GM19023 (cell line): ENCODE data around the gene NRM.
"Not testable (repeated sequence)": the region's sequence is repeated elsewhere in the genome, so short reads cannot be mapped to it uniquely, and the experiment has no call there.

ENCODE experiments used
- ATAC-seq: cut with Tn5 transposase; IDR thresholded peaks from one replicate; pipeline ENCODE4 v1.9.1; 2021; ENCODE audit warnings: mild to moderate bottlenecking, moderate library complexity; ENCODE audit not compliant: unreplicated experiment

NRM gene

DNA sequence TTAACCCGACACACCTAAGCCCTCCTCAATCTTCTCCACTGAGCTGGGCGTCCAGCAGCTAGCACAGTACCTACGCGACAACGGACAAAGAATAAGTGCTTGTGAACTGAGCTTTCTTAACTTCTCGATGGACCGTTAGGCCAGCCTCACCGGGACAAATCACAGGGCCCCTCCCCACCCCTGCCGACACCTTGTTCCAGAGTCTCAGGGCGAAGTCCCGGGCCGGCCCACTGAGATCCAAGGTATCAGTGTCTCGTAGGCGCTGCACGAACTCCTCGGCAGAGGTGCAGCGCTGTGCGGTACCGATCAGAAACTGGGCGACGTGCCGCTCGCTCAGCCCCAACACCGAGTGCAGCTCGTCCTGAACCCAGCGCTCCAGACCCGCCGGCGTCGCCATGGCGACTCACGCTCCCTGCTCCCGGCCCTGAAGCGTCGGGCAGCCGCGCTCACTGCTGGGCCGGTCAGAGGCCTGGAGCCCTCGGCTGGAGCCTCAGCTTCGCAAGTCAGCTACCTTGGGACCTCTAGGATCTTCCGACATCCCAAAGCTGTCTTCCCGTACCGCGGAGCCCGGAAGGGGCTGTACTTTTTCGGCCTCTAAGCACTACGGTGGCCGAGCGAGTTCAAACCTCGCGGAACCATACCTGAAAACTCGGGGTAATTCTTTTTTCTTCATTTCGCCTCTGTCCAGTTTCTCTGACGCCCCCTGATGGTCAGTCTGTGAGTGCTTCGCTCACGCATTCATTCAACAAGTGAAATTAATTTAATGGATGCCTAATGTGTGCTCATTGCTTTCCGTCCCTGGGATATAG, 18.1 kb downstream of the NRM start, which contains the start of gene DHX16:
DHX16 (minus strand) TSS at position 562 of the 809 bp plus-strand sequence; CDS start at position 397, 165 bp downstream.
- peak; percentile 56 for ATAC-seq

DNA sequence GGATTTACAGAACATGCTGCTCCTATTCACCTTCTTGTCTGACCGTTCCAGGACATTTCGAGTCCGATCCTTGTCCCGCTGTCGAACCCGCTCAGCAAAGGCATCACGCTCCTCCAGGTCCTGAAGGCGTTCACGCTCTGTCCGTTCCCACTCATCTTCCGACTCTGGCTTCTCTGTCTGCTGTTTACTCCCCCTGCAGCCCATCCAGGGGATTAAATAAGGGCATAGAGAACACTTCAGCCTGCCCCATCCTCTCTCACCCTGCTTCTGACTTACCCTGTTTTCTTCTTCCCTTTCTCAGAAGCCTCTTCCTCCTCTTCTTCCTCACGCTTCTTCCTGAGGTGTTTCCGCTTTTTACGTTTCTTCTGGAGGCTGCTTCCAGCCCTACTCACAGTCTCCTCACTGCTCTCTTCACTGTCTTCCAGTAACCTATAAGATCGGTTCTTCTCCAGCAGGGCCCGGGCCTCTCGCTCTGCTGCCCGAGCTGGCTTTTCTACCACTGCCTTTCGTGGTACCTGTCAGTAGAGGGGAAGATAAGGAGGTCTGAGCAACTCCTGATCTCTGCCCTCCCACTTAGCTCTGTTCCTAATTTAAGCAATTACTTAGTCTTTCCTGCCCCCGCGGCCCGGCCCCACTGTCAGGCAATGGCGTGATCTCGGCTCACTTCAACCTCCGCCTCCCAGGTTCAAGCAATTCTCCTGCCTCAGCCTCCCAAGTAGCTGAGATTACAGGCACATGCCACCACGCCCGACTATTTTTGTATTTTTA, 19.8 kb downstream of the NRM start:
- ATAC-seq = no peak

DNA sequence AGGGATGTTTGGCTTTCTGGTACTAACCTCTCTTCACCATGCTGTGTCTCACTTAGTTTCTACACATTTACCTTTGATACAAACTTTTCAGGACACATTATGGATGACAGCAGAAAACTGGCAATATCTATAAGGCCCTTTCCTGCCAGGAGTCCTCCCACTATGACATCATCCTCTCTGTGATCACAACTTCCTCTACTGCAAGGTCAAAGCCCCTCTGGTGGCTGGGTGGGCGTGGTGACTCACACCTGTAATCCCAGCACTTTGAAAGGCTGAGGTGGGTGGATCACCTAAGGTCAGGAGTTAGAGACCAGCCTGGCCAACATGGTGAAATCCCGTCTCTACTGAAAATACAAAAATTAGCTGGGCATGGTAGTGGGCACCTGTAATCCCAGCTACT, 24.5 kb downstream of the NRM start:
- not testable (repeated sequence) for ATAC-seq

DNA sequence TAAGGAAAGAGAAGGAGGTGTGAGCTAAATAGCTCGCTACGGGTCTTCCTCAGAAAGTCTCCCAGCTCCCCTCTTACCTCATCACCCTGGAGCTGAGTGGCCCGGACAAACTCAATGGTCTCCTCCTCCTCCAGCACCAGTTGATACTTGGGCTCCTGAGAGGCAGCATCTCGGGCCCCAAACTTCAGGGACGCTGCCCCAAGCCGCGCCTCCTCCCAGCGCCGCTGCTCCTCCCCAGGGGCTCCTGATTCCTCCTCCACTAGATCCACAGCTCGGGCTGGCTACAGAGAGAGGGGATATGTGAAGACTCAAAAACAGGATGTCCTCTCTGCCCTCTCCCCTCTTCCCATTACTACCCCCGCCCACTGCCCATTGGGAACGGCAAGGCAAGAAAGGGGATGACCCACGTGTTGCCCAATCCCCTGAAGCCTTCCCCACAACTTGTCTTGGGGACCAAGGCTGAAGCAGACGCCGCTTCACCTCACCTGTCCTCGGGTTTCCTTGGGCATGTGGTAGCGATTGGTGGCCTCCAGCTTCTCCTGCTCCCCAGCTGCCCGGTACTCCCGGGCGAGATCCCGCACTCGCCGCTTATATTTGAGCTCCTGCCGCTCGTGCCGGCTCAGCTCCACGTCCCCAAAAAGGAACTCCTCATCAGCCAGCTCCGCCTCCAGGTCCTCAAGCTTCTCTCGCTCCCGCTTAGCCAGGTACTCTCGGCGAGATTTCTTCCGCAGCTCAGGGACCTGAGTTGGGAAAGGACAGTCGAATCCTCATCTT, 25.6 kb downstream of the NRM start:
- ATAC-seq = no peak

DNA sequence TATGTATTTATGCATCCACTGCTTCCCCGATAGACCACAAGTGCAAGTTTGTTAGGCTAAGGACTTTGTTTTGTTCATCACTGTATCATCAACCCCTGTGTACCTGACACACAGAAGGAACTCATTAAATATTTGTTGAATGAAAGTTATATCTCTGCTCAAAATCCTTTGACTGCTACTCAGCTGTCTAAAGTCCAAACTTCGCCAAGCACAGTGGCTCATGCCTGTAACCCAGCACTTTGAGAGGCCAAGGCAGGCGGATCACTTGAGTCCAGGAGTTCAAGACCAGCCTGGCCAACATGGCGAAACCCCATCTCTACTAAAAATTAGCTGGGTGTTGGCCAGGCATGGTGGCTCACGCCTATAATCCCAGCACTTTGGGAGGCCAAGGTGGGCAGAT, 32.9 kb downstream of the NRM start:
- not testable (repeated sequence) for ATAC-seq

DNA sequence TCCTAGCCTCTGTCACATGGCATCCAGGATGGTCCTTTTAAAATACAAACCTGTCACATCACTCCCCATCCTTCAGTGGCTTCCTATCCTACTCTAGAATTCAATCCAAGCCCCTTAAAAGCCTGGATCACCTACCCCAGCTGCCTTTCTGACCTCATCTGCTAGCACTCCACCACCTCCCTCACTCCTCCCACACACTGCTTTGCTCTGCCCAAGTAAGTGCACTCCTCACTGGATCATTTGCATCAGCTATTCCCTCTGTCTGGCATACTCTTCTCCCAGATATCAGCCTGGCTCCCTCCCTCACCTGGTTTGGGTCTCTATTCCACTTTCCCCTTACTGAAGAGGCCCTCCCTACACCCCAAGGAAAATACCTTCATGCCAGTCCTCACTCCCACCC, 33.3 kb downstream of the NRM start:
- no peak for ATAC-seq

DNA sequence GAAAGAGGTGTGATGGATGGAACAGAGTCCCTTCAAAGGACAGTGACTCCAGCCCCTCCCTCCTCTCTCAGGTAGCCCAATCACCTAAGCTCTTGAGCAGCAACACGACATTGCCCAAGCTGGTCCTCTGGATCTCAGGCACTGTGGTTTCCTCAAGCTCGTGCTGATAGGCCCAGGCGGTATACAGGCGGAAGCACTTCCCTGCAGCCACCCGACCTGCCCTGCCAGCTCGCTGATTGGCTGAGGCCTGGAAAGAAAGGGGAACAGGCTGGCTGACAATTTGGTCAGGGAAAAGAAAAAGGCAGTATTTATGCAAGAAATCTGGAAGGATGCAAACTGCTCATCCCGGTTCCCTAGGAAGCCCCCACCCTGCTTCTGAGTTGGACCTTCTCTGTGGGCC, 34.3 kb downstream of the NRM start:
- no peak for ATAC-seq

DNA sequence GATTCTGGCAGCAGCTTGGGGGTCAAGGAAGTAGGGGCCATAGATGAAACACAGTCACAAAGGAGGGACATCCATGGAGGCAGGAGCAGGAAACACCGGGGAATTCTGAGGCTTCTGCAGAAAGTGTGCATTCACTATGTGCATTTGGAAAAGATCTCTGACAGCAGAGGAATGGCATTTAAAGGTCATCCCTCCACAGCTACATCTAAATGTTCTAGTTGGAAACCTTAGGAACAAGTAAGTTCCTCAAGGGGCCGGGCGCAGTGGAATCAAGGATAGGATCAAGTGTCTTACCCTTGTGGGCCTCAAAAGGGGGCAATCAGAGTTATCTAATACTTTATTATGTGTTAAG, 35.1 kb downstream of the NRM start:
- no peak for ATAC-seq

DNA sequence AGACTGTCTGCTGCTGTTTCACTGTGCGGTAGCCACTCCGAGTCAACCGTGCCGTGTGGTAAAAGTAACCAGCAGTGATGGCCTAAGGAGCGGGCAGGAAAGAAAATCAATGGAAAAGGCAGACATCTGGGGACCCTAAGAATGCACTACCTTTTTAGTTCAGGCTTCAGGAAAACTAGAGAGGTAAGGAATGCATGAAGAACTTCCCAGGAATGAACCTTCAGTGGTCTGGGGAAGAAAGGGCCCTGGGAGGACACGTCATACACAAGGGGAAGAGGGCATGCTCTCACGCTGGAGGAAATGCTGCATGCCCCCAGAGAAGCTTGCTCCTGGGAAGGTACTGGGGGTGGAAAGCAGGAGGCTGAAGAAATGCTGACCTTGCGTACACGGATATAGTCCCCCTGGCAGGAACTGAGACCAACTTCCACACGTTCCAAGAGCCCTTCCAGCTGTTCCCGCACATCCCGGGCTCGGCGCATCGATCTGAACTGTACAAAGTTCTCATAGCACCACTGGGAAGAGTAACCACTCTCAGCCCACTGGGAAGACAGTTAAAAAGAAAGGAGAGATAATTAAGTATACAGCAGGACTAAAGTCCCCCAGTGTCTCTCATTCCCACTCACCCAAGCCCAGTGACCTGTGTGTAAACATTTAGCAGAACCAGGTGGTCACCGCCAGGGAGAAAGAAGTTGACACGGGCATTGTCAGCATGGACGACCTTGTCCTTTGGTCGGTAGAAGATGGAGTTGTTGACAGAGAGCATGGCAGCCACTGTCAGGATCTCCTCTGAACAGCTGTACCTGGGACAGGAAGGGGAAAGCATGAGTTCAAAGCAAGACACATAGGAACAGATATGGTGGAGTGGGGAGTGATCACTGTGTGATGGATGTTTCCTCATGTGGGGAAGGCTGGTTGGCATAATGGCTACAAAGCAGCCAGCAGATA, 35.7 kb downstream of the NRM start:
- ATAC-seq = no peak

DNA sequence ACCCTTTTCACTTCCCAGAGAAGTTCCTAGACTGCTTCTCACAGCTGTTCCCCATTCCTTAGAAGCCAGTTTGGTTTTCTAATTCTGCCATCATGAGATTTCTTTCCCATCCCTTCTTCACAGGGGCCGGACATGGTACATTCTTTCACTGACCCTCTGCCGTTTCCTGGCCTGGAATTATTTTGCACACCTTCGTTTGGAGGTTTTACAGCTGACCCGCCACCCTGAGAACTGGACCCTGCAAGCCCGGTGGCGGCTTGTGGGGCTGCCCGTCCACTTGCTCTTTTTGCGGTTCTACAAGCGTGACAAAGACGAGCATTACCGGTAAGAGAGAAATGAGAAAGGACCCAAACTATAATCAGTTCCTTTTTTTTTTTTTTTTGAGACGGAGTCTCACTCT, 39.6 kb downstream of the NRM start:
- no peak for ATAC-seq

DNA sequence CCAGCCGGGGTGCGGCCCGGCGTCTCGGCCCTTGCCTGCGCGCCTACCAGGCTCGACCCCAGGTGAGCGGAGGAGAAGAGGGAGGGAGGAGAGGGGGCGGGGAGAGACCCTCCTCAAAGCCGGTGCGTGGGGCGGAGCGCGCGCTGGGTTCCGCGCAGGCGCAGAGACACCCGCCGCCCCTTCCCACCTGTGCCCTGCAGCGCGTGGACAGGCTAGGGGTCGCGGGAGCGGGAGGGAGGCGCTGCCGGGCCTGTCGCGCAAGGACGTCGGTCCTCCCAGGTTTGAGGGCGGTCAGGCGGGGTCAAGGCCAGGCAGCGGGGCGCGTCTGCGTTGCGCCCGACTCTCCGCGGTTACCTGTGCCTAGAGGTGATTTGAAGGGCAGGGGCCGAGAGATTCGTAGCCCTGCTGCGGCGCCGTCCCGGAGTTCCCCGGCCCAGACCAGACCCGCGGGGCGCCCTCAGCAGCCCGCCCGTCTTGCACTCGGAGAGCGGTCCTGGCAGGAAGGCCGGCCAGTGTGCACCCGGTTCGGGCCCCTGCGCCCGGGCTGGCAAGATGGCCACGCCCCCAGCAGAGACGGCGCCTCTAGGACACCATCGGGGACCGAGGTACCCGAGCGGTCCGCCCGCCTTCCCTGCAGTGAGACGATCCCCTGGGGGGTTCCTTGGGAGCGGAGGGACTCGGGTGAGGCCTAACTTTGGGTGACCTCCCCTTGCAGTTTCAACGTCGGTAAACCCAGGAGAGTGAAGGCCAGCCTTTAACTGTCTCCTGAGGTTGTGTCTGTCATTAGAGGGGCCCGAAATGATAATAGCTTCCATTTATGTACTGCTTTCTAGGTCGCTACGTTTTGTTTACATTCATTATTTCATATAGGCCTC, 43.3 kb downstream of the NRM start:
- ATAC-seq = peak; percentile 75

DNA sequence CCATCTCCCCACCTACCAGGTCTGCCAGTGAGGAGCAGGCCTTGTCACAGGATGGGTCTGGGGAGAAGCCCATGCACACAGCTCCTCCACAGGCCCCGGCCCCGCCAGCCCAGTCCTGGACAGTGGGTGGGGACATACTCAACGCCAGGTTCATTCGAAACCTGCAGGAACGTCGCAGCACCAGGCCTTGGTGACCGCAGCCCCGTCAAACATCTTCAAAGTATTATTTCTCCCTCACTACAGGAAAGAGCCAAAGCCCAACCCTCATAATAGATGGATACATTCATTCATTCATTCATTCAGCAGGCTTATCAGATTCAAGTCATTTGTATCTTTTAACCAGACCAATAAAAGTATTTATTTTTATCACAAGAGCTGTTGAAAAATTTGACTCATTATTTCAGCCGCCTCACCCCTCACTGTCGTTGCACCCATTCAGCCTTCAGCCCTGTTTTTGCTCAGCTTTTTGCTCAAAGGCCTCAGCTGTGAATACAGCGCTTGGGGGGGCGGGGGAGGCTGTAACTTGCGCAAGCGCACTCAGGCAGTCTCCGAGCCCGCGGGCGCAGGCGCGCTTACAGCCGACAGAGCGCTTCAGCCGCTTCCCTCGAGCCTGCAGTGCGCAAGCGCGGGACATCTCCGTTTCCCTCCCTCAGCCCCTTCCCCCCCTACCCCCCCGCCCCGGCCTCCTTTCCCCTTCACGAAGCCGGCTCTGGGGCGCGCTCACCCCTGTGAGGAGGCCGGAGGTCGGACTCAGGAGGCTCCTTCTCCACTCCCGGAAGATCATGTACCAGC, 44.1 kb downstream of the NRM start, which contains the start of gene C6orf136:
C6orf136 (plus strand) TSS at position 684 of the 792 bp plus-strand sequence; CDS start at position 783, 99 bp downstream.
- peak; percentile 60 for ATAC-seq

DNA sequence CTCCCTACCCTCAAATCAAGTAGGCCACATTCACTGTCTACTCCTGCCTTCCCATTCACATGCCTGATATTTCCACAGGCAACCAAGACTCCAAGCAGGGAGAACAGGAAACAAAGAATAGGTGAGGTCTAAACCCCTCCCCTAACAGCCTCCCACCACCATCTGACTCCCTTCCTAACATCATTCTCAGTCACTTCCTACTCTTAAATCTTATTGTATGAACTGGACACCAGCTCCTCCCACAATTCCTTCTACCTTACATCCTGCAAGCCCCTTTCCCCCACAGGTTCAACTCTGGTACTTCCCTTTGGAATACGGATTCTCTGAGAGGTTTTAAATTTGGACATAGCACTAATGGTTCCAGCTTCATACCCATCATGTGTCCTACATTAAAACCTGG, 44.8 kb downstream of the NRM start:
- ATAC-seq = no peak

DNA sequence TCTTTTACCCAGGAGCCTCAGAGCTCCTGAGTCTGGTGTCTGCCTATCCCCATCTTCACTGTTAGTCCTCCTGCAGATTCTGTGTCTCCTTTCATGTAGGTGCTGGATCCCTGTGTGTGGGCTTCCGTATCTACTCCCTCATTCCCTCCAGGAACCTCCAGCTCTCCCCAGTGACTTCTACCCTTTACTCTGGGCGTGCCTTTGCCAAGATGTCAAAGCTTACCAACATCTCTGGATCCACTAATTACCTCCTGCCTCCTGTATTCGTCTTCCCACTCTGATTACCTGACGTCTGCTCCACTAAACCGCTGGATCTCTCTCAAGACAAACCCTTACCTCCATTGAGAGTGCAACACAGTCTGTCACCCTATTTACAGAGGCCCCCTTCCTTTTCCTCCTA, 46.0 kb downstream of the NRM start:
- no peak for ATAC-seq

DNA sequence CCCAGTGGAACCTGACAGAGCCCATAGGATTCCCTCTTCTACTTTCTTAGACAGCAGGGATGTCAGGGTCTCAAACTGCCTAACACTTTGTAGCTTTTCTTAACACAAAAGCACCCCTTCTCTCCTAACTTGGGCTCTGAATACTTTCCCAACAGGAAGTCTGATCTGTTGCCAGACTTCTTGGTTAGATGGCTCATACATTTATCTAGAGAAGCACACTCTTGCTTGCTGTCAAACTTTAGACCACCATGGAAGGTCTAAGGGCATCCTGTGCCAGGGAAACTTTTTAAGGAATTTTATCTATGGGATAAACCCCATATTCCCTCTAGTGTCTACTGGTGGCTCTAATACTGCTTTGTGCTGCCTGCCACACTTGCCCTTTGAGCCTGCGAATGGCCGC, 47.1 kb downstream of the NRM start:
- no peak for ATAC-seq

DNA sequence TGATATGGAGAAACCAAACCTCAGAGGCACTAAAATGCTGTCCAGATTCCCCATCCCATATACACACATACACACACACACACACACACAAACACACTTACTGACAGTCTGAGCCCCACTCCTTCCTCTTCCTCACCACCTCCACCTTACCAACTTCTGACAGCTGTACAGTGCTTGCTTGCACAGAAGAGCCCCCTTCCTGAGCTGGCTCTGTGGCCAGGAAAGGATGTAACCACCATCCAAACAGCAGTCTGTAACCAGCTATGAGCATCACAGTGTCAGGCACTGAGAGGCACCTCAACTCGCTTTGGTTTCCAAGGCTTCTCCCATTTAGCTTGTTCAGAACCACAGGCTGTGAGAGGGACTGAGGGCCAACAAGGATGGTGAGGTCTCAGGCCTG, 49.7 kb downstream of the NRM start:
- no peak for ATAC-seq

DNA sequence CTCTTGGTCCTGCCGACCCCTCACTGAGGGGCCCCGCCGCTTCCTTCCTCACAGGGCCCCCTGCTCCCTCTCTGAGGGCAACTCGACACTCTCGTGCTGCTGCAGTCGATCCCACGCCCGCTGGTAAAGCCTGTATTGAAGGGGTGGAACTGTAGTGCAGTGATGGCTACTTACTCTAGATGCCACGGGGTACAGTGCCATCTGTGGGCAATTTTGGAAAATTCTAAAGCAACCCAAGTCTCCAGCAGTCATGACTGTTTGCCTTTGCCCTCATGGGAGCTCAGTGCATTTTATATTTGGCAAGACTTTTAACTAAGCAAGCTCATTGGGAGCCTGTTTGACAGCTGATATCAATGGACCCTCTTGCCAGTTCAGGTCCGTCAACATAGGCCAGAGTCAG, 50.3 kb downstream of the NRM start:
- ATAC-seq = no peak
